Activated CD8-positive, alpha-beta T cell treated with anti-CD3 and anti-CD28 coated beads for 36 hours (primary cell): ENCODE data around the gene EHMT1. TPM values are rescaled to one million over a fixed set of nuclear protein-coding genes. Genes with fewer than 3 reads are reported as not detected.

Experiments
- ATAC-seq: fragments of 200-7000 bp; cut with Tn5 transposase; one replicate; pipeline ENCODE4 v1.10.0; 2021; ENCODE audit warnings: mild to moderate bottlenecking, moderate library complexity
- CTCF ChIA-PET: fragments of 350-600 bp; sonication (Branson Sonifier 250); formaldehyde crosslinking; loops from one replicate; lab custom pipeline; 2021; ENCODE audit warnings: antibody characterized with exemption; lab: Charles Lee
- POLR2A ChIA-PET: fragments of 350-600 bp; sonication (Branson Sonifier 250); formaldehyde crosslinking; loops from one replicate; lab custom pipeline; 2021; ENCODE audit warnings: antibody characterized with exemption; lab: Charles Lee
- DNase-seq: peaks from one replicate; pipeline ENCODE4 v3.0.0-alpha.2; 2020
- H3K27ac Mint-ChIP-seq: one replicate; pipeline ENCODE4 v1.8.0; 2021; ENCODE audit warnings: mild to moderate bottlenecking, mixed read lengths
- H3K27me3 Mint-ChIP-seq: one replicate; pipeline ENCODE4 v1.8.0; 2021; ENCODE audit warnings: mixed read lengths
- H3K36me3 Mint-ChIP-seq: one replicate; pipeline ENCODE4 v1.8.0; 2021; ENCODE audit warnings: low read depth, mixed read lengths
- H3K4me1 Mint-ChIP-seq: one replicate; pipeline ENCODE4 v1.8.0; 2021; ENCODE audit warnings: low read depth, mixed read lengths
- H3K4me3 Mint-ChIP-seq: one replicate; pipeline ENCODE4 v1.8.0; 2021; ENCODE audit warnings: mild to moderate bottlenecking, moderate library complexity, mixed read lengths
- H3K9me3 Mint-ChIP-seq: one replicate; pipeline ENCODE4 v1.8.0; 2021; ENCODE audit warnings: mixed read lengths
- intact Hi-C: fragments of 100-400 bp; cut with micrococcal nuclease; formaldehyde crosslinking; loops from one replicate; pipeline ENCODE4 v1.10.0; 2022
- total RNA-seq, 2 experiments: library from RNA; stranded (reverse); gene quantifications; one replicate each; pipeline ENCODE4 v1.2.3, GENCODE V29; 2021
- TF ChIP-seq, protein P1 (sequence below): fragments of 200-600 bp; IDR thresholded peaks from one replicate; pipeline ENCODE4 v1.8.0; 2022; ENCODE audit warnings: antibody characterized with exemption, mild to moderate bottlenecking

The EHMT1 gene
- total RNA-seq, 2 experiments from 2014 or later = 62.1 to 67.1 TPM

DNA sequence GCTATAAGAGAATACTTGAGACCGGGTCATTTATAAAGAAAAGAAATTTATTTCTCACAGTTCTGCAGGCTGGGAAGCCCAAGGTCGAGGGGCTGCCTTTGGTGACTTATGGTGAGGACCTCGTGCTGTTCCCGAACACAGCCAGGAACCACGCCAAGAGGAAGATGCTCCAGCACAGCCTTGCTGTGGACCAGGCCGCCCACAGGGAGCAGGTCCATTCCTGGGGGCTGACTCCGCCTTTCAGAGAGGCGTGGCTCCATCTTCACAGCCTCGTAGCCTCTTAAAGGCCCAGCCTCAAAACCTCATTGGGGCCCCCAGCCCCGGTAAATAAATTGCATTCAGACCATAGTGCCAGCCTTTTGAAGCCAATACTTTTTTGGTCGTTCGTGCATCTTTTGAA is 165.2 kb downstream of the EHMT1 start:
- H3K27me3 Mint-ChIP-seq = no peaks in the 10 kb centered on the region
- H3K4me1 Mint-ChIP-seq = no peaks in the 10 kb centered on the region
- ATAC-seq (no peak), DNase-seq (no peak)
- TF ChIP-seq, protein P1, sequence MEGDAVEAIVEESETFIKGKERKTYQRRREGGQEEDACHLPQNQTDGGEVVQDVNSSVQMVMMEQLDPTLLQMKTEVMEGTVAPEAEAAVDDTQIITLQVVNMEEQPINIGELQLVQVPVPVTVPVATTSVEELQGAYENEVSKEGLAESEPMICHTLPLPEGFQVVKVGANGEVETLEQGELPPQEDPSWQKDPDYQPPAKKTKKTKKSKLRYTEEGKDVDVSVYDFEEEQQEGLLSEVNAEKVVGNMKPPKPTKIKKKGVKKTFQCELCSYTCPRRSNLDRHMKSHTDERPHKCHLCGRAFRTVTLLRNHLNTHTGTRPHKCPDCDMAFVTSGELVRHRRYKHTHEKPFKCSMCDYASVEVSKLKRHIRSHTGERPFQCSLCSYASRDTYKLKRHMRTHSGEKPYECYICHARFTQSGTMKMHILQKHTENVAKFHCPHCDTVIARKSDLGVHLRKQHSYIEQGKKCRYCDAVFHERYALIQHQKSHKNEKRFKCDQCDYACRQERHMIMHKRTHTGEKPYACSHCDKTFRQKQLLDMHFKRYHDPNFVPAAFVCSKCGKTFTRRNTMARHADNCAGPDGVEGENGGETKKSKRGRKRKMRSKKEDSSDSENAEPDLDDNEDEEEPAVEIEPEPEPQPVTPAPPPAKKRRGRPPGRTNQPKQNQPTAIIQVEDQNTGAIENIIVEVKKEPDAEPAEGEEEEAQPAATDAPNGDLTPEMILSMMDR = no peak
- CTCF ChIA-PET = interaction anchor here (1.4 kb wide), 1 partner anchor 111 kb away, joined by 5 read pairs; no protein-coding TSS in a partner anchor
- POLR2A ChIA-PET = no interaction called here
- H3K27ac Mint-ChIP-seq = no peak overlapping the region
- H3K4me3 Mint-ChIP-seq = no peak overlapping the region
- intact Hi-C loops = no loop called here
- H3K9me3 Mint-ChIP-seq = no peaks in the 10 kb centered on the region
- peaks cover 21% of the 10 kb centered on the region for H3K36me3 Mint-ChIP-seq

DNA sequence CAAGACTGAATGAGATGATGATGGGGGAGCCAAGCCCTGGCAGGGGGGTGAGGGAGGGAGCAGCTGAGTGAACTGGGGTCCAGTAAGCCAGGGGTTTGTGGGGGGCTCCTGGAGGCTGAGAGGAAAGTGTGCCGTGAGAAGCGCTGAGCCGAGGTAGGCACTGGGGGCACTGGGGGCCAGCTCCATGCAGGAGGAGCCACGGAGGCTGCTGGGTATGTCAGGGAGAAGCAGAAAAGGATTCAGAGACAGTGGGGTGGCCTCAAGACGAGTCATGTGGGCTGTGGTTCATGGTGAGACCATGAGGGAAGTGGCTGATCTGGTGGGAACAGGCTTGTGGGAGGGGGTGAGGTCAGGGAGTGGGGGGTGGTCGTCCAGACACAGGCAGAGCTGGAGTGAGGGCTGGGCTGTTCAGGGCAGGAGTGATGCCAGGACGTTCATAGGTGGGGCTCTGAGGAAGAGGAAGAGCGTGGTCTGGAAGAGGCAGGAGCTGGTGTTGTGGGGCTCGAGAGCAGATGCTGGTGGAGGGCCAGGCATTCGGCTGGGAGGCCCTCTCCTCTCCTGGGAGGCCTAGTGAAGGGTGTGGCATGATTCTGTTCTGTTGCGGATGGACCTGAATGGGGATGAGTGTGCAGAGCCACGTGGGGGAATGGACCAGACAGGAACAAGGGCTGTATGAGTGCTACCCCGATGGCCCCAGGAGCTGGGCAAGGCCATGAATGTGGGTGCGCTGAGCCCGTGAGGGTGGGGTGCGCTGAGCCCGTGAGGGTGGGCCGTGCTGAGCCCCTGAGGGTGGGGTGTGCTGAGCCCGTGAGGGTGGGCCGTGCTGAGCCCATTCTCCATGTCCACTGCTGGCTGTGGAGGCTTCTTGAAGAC is 166.1 kb downstream of the EHMT1 start:
- H3K36me3 Mint-ChIP-seq = peaks cover 19% of the 10 kb centered on the region
- H3K4me1 Mint-ChIP-seq = no peaks in the 10 kb centered on the region
- TF ChIP-seq, protein P1 = no peak
- intact Hi-C loops = no loop called here
- no peak overlapping the region for H3K27ac Mint-ChIP-seq
- DNase-seq = no peak
- ATAC-seq = no peak
- no peak overlapping the region for H3K4me3 Mint-ChIP-seq
- ChIA-PET CTCF (no interaction called here), POLR2A (no interaction called here)
- no peaks in the 10 kb centered on the region for H3K27me3 Mint-ChIP-seq
- no peaks in the 10 kb centered on the region for H3K9me3 Mint-ChIP-seq

GRCh38 chr9:137785704-137786161 is 166.9 kb downstream of the EHMT1 start:
- no peak overlapping the region for H3K4me3 Mint-ChIP-seq
- no peaks in the 10 kb centered on the region for H3K27me3 Mint-ChIP-seq
- no peaks in the 10 kb centered on the region for H3K9me3 Mint-ChIP-seq
- ATAC-seq (no peak), DNase-seq (no peak)
- TF ChIP-seq, protein P1 = no peak
- H3K27ac Mint-ChIP-seq = no peak overlapping the region
- CTCF ChIA-PET = no interaction called here
- POLR2A ChIA-PET = interaction anchor here (0.7 kb wide), 1 partner anchor 28 kb away, joined by 3 read pairs; no protein-coding TSS in a partner anchor
- intact Hi-C loops = no loop called here
- no peaks in the 10 kb centered on the region for H3K4me1 Mint-ChIP-seq
- H3K36me3 Mint-ChIP-seq = peaks cover 19% of the 10 kb centered on the region

DNA sequence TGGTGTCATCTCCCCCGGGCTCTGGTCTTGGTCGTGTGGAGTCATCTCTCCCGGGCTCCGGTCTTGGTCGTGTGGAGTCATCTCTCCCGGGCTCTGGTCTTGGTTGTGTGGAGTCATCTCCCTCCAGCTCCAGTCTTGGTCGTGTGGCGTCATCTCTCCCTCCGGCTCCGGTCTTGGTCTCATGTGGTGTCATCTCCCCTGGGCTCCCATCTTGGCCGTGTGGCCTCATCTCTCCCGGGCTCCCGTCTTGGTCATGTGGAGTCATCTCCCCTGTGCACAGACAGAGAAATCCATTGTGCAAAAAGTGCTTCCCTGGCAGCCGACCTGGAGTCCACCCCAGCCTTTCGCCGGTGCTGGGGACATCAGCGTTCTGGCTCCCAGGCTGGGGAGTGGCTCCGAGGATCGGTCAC is 167.7 kb downstream of the EHMT1 start:
- Mint-ChIP-seq H3K4me3 (no peak overlapping the region), H3K36me3 (peaks cover 24% of the 10 kb centered on the region), H3K27me3 (no peaks in the 10 kb centered on the region), H3K27ac (peak overlapping the region; percentile 9), H3K9me3 (no peaks in the 10 kb centered on the region), H3K4me1 (no peaks in the 10 kb centered on the region)
- ATAC-seq (no peak), DNase-seq (no peak)
- ChIA-PET CTCF (no interaction called here), POLR2A (no interaction called here)
- TF ChIP-seq, protein P1 = no peak
- intact Hi-C loops = no loop called here

DNA sequence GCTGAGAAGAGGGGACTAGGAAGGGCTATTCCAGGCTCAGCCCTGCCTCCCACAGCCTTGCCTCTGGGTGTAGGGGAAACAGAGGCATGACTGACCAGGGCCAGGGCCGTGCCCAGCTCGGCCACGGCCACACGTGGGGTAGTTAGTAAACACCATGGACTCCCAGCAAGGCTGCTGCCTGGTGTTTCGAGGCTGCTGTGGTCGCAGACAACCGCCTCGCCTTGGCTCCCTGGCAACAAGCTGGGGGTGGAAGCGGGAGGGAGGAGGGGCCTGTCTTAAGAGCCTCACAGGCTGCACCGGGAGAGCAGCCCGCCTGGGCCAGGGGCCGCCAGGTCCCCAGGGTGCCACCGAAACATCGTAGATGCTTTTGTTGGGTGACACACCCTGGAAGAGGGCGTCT is 168.6 kb downstream of the EHMT1 start:
- no peaks in the 10 kb centered on the region for H3K9me3 Mint-ChIP-seq
- no peak overlapping the region for H3K27ac Mint-ChIP-seq
- no peaks in the 10 kb centered on the region for H3K27me3 Mint-ChIP-seq
- H3K36me3 Mint-ChIP-seq = peaks cover 24% of the 10 kb centered on the region
- TF ChIP-seq, protein P1 = no peak
- H3K4me1 Mint-ChIP-seq = no peaks in the 10 kb centered on the region
- no peak for ATAC-seq
- CTCF ChIA-PET = no interaction called here
- POLR2A ChIA-PET = no interaction called here
- no peak overlapping the region for H3K4me3 Mint-ChIP-seq
- intact Hi-C loops = no loop called here
- no peak for DNase-seq
